GM23338 (cell line): ENCODE results near the gene ANTXR2. TPM values are rescaled to one million over a fixed set of nuclear protein-coding genes. Genes with fewer than 3 reads are reported as not detected.

Experiments used
- ATAC-seq: fragments of 200-7000 bp; cut with Tn5 transposase; 3 replicates; pipeline ENCODE4 v1.9.1; 2020
- DNase-seq: peaks from one replicate; pipeline ENCODE4 v3.0.0-alpha.2; 2015; ENCODE audit warnings: low spot score
- H2AFZ ChIP-seq: fragments of 200-600 bp; sonication (generic); 2 replicates; pipeline ENCODE4 v1.8.0; 2016; ENCODE audit warnings: antibody characterized with exemption, mild to moderate bottlenecking, moderate library complexity
- H3F3A ChIP-seq: fragments of 200-600 bp; sonication (generic); replicated peaks from 2 replicates; pipeline ENCODE4 v1.8.0; 2017; ENCODE audit warnings: antibody characterized with exemption, mixed run types, low read depth
- H3K27ac ChIP-seq: fragments of 200-600 bp; sonication (generic); 2 replicates; pipeline ENCODE4 v1.6.1; 2016; ENCODE audit warnings: low read depth
- H3K27me3 ChIP-seq: fragments of 200-600 bp; sonication (generic); 2 replicates; pipeline ENCODE4 v1.8.0; 2016; ENCODE audit warnings: mild to moderate bottlenecking, mixed run types, moderate library complexity; ENCODE audit not compliant: insufficient read depth
- H3K36me3 ChIP-seq: fragments of 200-600 bp; sonication (generic); 2 replicates; pipeline ENCODE4 v1.8.0; 2016; ENCODE audit warnings: mild to moderate bottlenecking; ENCODE audit not compliant: insufficient read depth
- H3K4me1 ChIP-seq: fragments of 200-600 bp; sonication (generic); 2 replicates; pipeline ENCODE4 v1.8.0; 2016; ENCODE audit warnings: mild to moderate bottlenecking, moderate library complexity; ENCODE audit not compliant: insufficient read depth
- H3K4me2 ChIP-seq: fragments of 200-600 bp; sonication (generic); 2 replicates; pipeline ENCODE4 v1.7.1; 2017; ENCODE audit warnings: mixed run types
- H3K4me3 ChIP-seq: fragments of 200-600 bp; sonication (generic); 2 replicates; pipeline ENCODE4 v1.6.1; 2016; ENCODE audit warnings: mixed run types
- H3K79me2 ChIP-seq: fragments of 200-600 bp; sonication (generic); replicated peaks from 2 replicates; pipeline ENCODE4 v1.8.0; 2017; ENCODE audit warnings: mild to moderate bottlenecking; ENCODE audit not compliant: insufficient read depth
- H3K9me2 ChIP-seq: fragments of 200-600 bp; sonication (generic); 2 replicates; pipeline ENCODE4 v1.8.0; 2017; ENCODE audit not compliant: insufficient read depth
- H4K20me1 ChIP-seq: fragments of 200-600 bp; sonication (generic); replicated peaks from 2 replicates; pipeline ENCODE4 v1.8.0; 2017; ENCODE audit warnings: mild to moderate bottlenecking; ENCODE audit not compliant: insufficient read depth
- H3K27ac Mint-ChIP-seq: 2 replicates; pipeline ENCODE4 v1.8.0; 2020; ENCODE audit warnings: inconsistent platforms, mild to moderate bottlenecking, moderate library complexity, mixed read lengths
- H3K27me3 Mint-ChIP-seq: 3 replicates; pipeline ENCODE4 v1.8.0; 2022; ENCODE audit warnings: low read depth, mild to moderate bottlenecking, moderate library complexity, mixed read lengths, inconsistent platforms; ENCODE audit not compliant: insufficient read depth, poor library complexity
- H3K36me3 Mint-ChIP-seq: 3 replicates; pipeline ENCODE4 v1.8.0; 2021; ENCODE audit warnings: low read depth, mild to moderate bottlenecking, inconsistent platforms, moderate library complexity, mixed read lengths
- H3K4me1 Mint-ChIP-seq: 3 replicates; pipeline ENCODE4 v1.8.0; 2020; ENCODE audit warnings: mild to moderate bottlenecking, inconsistent platforms, mixed read lengths
- H3K4me3 Mint-ChIP-seq: 3 replicates; pipeline ENCODE4 v1.8.0; 2021; ENCODE audit warnings: moderate library complexity, mild to moderate bottlenecking, inconsistent platforms, mixed read lengths
- H3K9me3 Mint-ChIP-seq: 3 replicates; pipeline ENCODE4 v1.8.0; 2020; ENCODE audit warnings: moderate library complexity, mild to moderate bottlenecking, inconsistent platforms, mixed read lengths
- CTCF ChIP-seq, 2 experiments: fragments of 200-600 bp in 1 of 2; sonication (generic) in 1 of 2; conservative IDR thresholded peaks; 2 replicates each; pipeline versions ENCODE4 v1.5.1 to v1.6.1; 2016 to 2017; ENCODE audit warnings: antibody characterized with exemption in 2 of 2, low read depth in 2 of 2, mild to moderate bottlenecking in 2 of 2, moderate library complexity in 1 of 2
- ETS1 ChIP-seq: IDR thresholded peaks from 2 replicates; pipeline ENCODE4 v1.6.1; 2016; ENCODE audit warnings: antibody characterized with exemption
- JUNB ChIP-seq: IDR thresholded peaks from one replicate; pipeline ENCODE4 v1.6.1; 2016; ENCODE audit warnings: antibody characterized with exemption; ENCODE audit not compliant: unreplicated experiment
- NANOG ChIP-seq: IDR thresholded peaks from 2 replicates; pipeline ENCODE4 v1.6.1; 2016; ENCODE audit warnings: antibody characterized with exemption, borderline replicate concordance
- POLR2AphosphoS5 ChIP-seq: IDR thresholded peaks from 2 replicates; pipeline ENCODE4 v1.6.1; 2016; ENCODE audit warnings: antibody characterized with exemption, low read depth
- REST ChIP-seq: IDR thresholded peaks from one replicate; pipeline ENCODE4 v1.6.1; 2018; ENCODE audit warnings: antibody characterized with exemption; ENCODE audit not compliant: unreplicated experiment
- STAT1 ChIP-seq: IDR thresholded peaks from one replicate; pipeline ENCODE4 v1.6.1; 2016; ENCODE audit warnings: antibody characterized with exemption; ENCODE audit not compliant: unreplicated experiment
- ZNF462 ChIP-seq: fragments of 250-450 bp; sonication (Bioruptor Pico); IDR thresholded peaks from 2 replicates; pipeline ENCODE4 v1.5.0; 2020; ENCODE audit warnings: mild to moderate bottlenecking, moderate library complexity
- polyA plus RNA-seq: library from polyadenylated mRNA; unstranded; fragments of >200 nt; fragmentation: Nextera tagmentation; extraction: Ambion mirVana; gene quantifications from 2 replicates; pipeline ENCODE4 v1.2.1, GENCODE V29; 2016
- total RNA-seq: library from RNA; depleted of rRNA; stranded (reverse); fragments of >200 nt; shearing (Covaris generic); gene quantifications from 2 replicates; pipeline ENCODE4 v1.2.3, GENCODE V29; 2014

ANTXR2 gene
- total and polyA plus RNA-seq, 2 experiments from 2014 or later, result 2.0 to 5.3 TPM

GRCh38 chr4:80009806-80010205 is 63.2 kb downstream of the ANTXR2 start (continued):
- no peak for TF ChIP-seq CTCF (conservative IDR thresholded peaks at IDR 0.05; ENCODE audit: low read depth in 2 of 2)
- no peak for TF ChIP-seq POLR2AphosphoS5
- no peak for TF ChIP-seq ETS1

- no peaks in the 10 kb centered on the region for H3K9me2 ChIP-seq
- H3K27ac ChIP-seq, result no peak overlapping the region
- DNase-seq (no peak), ATAC-seq (no peak)
- H3K4me2 ChIP-seq, result no peak overlapping the region
- TF ChIP-seq POLR2AphosphoS5 (no peak), NANOG (no peak), STAT1 (no peak), JUNB (no peak)
- H3K36me3 ChIP-seq, result 0 out of 2 replicates have a peak, but pooled peaks cover 4% of the 10 kb centered on the region
- no peak overlapping the region for H3K4me3 ChIP-seq
- no peaks in the 10 kb centered on the region for H4K20me1 ChIP-seq
- H3K4me1 ChIP-seq, result peaks cover 5% of the 10 kb centered on the region
- Mint-ChIP-seq H3K27ac (no peak overlapping the region), H3K4me1 (peaks cover 2% of the 10 kb centered on the region; the same call in 2 of the 3 replicates), H3K27me3 (no peaks in the 10 kb centered on the region), H3K4me3 (no peak overlapping the region), H3K36me3 (peaks cover 7% of the 10 kb centered on the region; the same call in 2 of the 3 replicates), H3K9me3 (peaks cover 7% of the 10 kb centered on the region)
- H2AFZ ChIP-seq, result no peak overlapping the region
- no peaks in the 10 kb centered on the region for H3K79me2 ChIP-seq
- H3K27me3 ChIP-seq, result no peaks in the 10 kb centered on the region
- no peaks in the 10 kb centered on the region for H3F3A ChIP-seq
These were observed 64.1 kb downstream of the ANTXR2 start for GRCh38 chr4:80008971-80009370.

GRCh38 chr4:80008351-80008750 is 64.7 kb downstream of the ANTXR2 start:
- no peaks in the 10 kb centered on the region for H3K79me2 ChIP-seq
- no peak overlapping the region for H3K4me2 ChIP-seq
- H3K4me3 ChIP-seq, result no peak overlapping the region
- H2AFZ ChIP-seq, result no peak overlapping the region
- H3K27me3 ChIP-seq, result no peaks in the 10 kb centered on the region
- Mint-ChIP-seq H3K9me3 (peaks cover 7% of the 10 kb centered on the region), H3K4me3 (no peak overlapping the region), H3K27ac (no peak overlapping the region), H3K27me3 (no peaks in the 10 kb centered on the region), H3K36me3 (peaks cover 7% of the 10 kb centered on the region; the same call in 2 of the 3 replicates), H3K4me1 (peaks cover 2% of the 10 kb centered on the region; the same call in 2 of the 3 replicates)
- no peaks in the 10 kb centered on the region for H3K9me2 ChIP-seq
- H4K20me1 ChIP-seq, result no peaks in the 10 kb centered on the region
- DNase-seq (no peak), ATAC-seq (no peak)
- 0 out of 2 replicates have a peak, but pooled peaks cover 4% of the 10 kb centered on the region for H3K36me3 ChIP-seq
- H3K4me1 ChIP-seq, result peaks cover 5% of the 10 kb centered on the region
- H3K27ac ChIP-seq, result no peak overlapping the region
- no peaks in the 10 kb centered on the region for H3F3A ChIP-seq
- TF ChIP-seq ZNF462 (CRISPR knock-in tag) (no peak), REST (no peak)
